Loucy (cell line): ENCODE measurements around the gene SEMA4F.

ENCODE experiments used
- CTCF ChIP-seq: fragments of 200-600 bp; sonication (generic); conservative IDR thresholded peaks from 2 replicates; pipeline ENCODE4 v1.5.1; 2014; ENCODE audit warnings: mild to moderate bottlenecking, antibody characterized with exemption, low read length
- EZH2phosphoT487 ChIP-seq: fragments of 200-600 bp; IDR thresholded peaks from 2 replicates; pipeline ENCODE4 v1.6.1; 2018; ENCODE audit warnings: antibody characterized with exemption, mild to moderate bottlenecking, moderate library complexity, borderline replicate concordance

DNA sequence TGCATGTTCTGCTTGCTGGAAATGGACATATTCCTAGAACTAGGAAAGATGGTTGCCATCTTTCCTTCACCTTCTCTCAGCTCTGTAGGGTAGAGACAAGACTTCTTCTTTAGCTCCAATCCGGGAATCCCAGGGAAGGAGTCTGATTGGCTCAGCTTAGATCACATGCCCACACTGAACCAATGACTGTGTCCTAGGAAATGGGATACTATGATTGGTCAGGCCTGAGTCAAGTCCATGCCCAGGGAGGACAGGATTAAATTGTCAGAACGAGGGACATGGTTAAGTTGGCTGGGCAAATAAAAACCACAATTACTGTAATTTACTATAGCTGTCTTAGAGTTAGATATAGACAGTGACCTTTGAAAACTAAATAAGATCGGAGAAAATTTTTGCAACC, 31.4 kb downstream of the SEMA4F start:
- TF ChIP-seq CTCF (no peak), EZH2phosphoT487 (no peak)
